Keratinocyte (primary cell): ENCODE results near the gene NSDHL. TPM values are rescaled to one million over a fixed set of nuclear protein-coding genes. Genes with fewer than 3 reads are reported as not detected.

Experiments
- DNase-seq: peaks from one replicate; pipeline ENCODE4 v3.0.0-alpha.2; 2011; ENCODE audit warnings: low read depth, missing footprints, low spot score
- FAIRE-seq: peaks from 2 replicates; lab custom pipeline; 2011; peaks lifted over from hg19 to GRCh38; lab: Jason Lieb, UNC
- H2AFZ ChIP-seq: 2 replicates; pipeline ENCODE4 v1.6.0; 2012; ENCODE audit warnings: low read length, control low read depth, inconsistent platforms; ENCODE audit not compliant: control insufficient read depth
- H3K27ac ChIP-seq: 2 replicates; pipeline ENCODE4 v1.5.1; 2011; ENCODE audit warnings: low read length; ENCODE audit not compliant: control insufficient read depth, insufficient read depth
- H3K27me3 ChIP-seq: 3 replicates; pipeline ENCODE4 v1.6.0; 2011; ENCODE audit warnings: low read length; ENCODE audit not compliant: control insufficient read depth, insufficient read depth; ENCODE audit errors: extremely low read depth
- H3K36me3 ChIP-seq, 2 experiments: 2 replicates in 1 of 2; 3 replicates in 1 of 2; pipeline ENCODE4 v1.5.1; 2011; ENCODE audit warnings: low read length in 2 of 2, mild to moderate bottlenecking in 1 of 2; ENCODE audit not compliant: control insufficient read depth in 2 of 2, insufficient read depth in 2 of 2; ENCODE audit errors: extremely low read depth in 1 of 2
- H3K4me1 ChIP-seq: 3 replicates; pipeline ENCODE4 v1.5.1; 2011; ENCODE audit warnings: low read length; ENCODE audit not compliant: control insufficient read depth, insufficient read depth; ENCODE audit errors: extremely low read depth
- H3K4me2 ChIP-seq: 3 replicates; pipeline ENCODE4 v1.6.0; 2011; ENCODE audit warnings: low read depth, low read length; ENCODE audit not compliant: control insufficient read depth, insufficient read depth; ENCODE audit errors: extremely low read depth
- H3K4me3 ChIP-seq, 3 experiments: fragments of 200-600 bp in 1 of 3; sonication (generic) in 1 of 3; 2 replicates in 2 of 3; 3 replicates in 1 of 3; pipeline ENCODE4 v1.5.1; 2011 to 2016; ENCODE audit warnings: low read length in 3 of 3, mild to moderate bottlenecking in 3 of 3, control low read depth in 2 of 3, inconsistent platforms in 1 of 3, low read depth in 1 of 3, mixed read lengths in 1 of 3, mixed run types in 1 of 3, moderate library complexity in 1 of 3; ENCODE audit not compliant: control insufficient read depth in 2 of 3, insufficient read depth in 2 of 3; ENCODE audit errors: extremely low read depth in 1 of 3
- H3K79me2 ChIP-seq: 2 replicates; pipeline ENCODE4 v1.6.0; 2012; ENCODE audit warnings: low read length; ENCODE audit not compliant: control insufficient read depth, insufficient read depth
- H3K9ac ChIP-seq: 3 replicates; pipeline ENCODE4 v1.6.0; 2011; ENCODE audit warnings: low read length; ENCODE audit not compliant: control insufficient read depth, insufficient read depth; ENCODE audit errors: extremely low read depth
- H3K9me1 ChIP-seq: 3 replicates; pipeline ENCODE4 v1.6.0; 2011; ENCODE audit warnings: low read length; ENCODE audit not compliant: control insufficient read depth, insufficient read depth; ENCODE audit errors: extremely low read depth
- H3K9me3 ChIP-seq: 2 replicates; pipeline ENCODE4 v1.5.1; 2012; ENCODE audit warnings: low read depth, low read length; ENCODE audit not compliant: control insufficient read depth
- H4K20me1 ChIP-seq: 3 replicates; pipeline ENCODE4 v1.6.0; 2011; ENCODE audit warnings: low read length; ENCODE audit not compliant: control insufficient read depth, insufficient read depth; ENCODE audit errors: extremely low read depth
- CTCF ChIP-seq, 3 experiments: IDR thresholded peaks in 1 of 3; conservative IDR thresholded peaks in 1 of 3; optimal IDR thresholded peaks in 1 of 3; 2 replicates in 2 of 3; 3 replicates in 1 of 3; pipeline versions ENCODE3 to v1.5.1; 2011; ENCODE audit warnings: low read length in 3 of 3, mild to moderate bottlenecking in 3 of 3, moderate library complexity in 2 of 3, control low read depth in 1 of 3, inconsistent platforms in 1 of 3; ENCODE audit not compliant: insufficient read depth in 2 of 3; ENCODE audit errors: extremely low read depth in 1 of 3
- EZH2 ChIP-seq: IDR thresholded peaks from one replicate; pipeline ENCODE4 v1.6.1; 2012; ENCODE audit warnings: inconsistent platforms, mild to moderate bottlenecking, low read length, moderate library complexity
- dilution Hi-C: fragments of 300-500 bp; cut with MboI; formaldehyde crosslinking; loops from one replicate; pipeline ENCODE4 v1.7.0; 2020; ENCODE audit warnings: low sequenced_read_pairs; ENCODE audit not compliant: extremely low pct_ligation_motif_present
- polyA plus RNA-seq, 5 experiments: library from polyadenylated mRNA; depleted of rRNA in 3 of 5; stranded (reverse) in 3 of 5; stranded (forward) in 1 of 5; unstranded in 1 of 5; fragments of >200 nt; gene quantifications; 1 replicate in 1 of 5; 2 replicates in 3 of 5; 3 replicates in 1 of 5; pipeline versions ENCODE4 v1.2.1 to v1.2.3, GENCODE V29; 2011 to 2012; ENCODE audit warnings: missing spikeins in 2 of 5, low read depth in 1 of 5, low replicate concordance in 1 of 5

Gene NSDHL
- polyA plus RNA-seq, 1 donor (not counting 4 experiments of a cell fraction or from before 2014, with no cell fraction given) = 79.0 TPM

- no peaks in the 10 kb centered on the region for H3K9me3 ChIP-seq
- H3K27me3 ChIP-seq = no peaks in the 10 kb centered on the region
- TF ChIP-seq CTCF (optimal IDR thresholded peaks at IDR 0.05 in 1 of 3, IDR thresholded peaks at IDR 0.05 in 1 of 3, conservative IDR thresholded peaks at IDR 0.05 in 1 of 3; ENCODE audit: extremely low read depth in 1 of 3, insufficient read depth in 2 of 3, low read length in 3 of 3) (no peak), EZH2 (no peak)
- peaks cover 5% of the 10 kb centered on the region for H3K79me2 ChIP-seq
- FAIRE-seq (no peak), DNase-seq (no peak)
- no peak overlapping the region for H3K27ac ChIP-seq
- H2AFZ ChIP-seq = no peak overlapping the region
- no peaks in the 10 kb centered on the region for H4K20me1 ChIP-seq
- H3K36me3 ChIP-seq = peaks cover 7 to 13% of the 10 kb centered on the region in 2 experiments
- H3K4me2 ChIP-seq = no peak overlapping the region
- H3K4me3 ChIP-seq = no peak overlapping the region
- no peaks in the 10 kb centered on the region for H3K9me1 ChIP-seq
- dilution Hi-C loops = no loop called here
- no peak overlapping the region for H3K9ac ChIP-seq
- peaks cover 2% of the 10 kb centered on the region for H3K4me1 ChIP-seq
Observed at GRCh38 chrX:152850465-152850864, 19.6 kb downstream of the NSDHL start.

- no peak for FAIRE-seq
- H4K20me1 ChIP-seq = no peaks in the 10 kb centered on the region
- H3K9me1 ChIP-seq = no peaks in the 10 kb centered on the region
- no peak overlapping the region for H2AFZ ChIP-seq
- no peaks in the 10 kb centered on the region for H3K27me3 ChIP-seq
- no peak overlapping the region for H3K4me2 ChIP-seq
- H3K9me3 ChIP-seq = no peaks in the 10 kb centered on the region
- dilution Hi-C loops = no loop called here
- no peak for TF ChIP-seq CTCF (optimal IDR thresholded peaks at IDR 0.05 in 1 of 3, IDR thresholded peaks at IDR 0.05 in 1 of 3, conservative IDR thresholded peaks at IDR 0.05 in 1 of 3; ENCODE audit: extremely low read depth in 1 of 3, insufficient read depth in 2 of 3, low read length in 3 of 3)
- no peak for TF ChIP-seq EZH2
- no peak overlapping the region for H3K4me3 ChIP-seq
- no peak overlapping the region for H3K27ac ChIP-seq
- H3K4me1 ChIP-seq = no peaks in the 10 kb centered on the region
- DNase-seq = no peak
- no peaks in the 10 kb centered on the region for H3K79me2 ChIP-seq
- H3K9ac ChIP-seq = no peak overlapping the region
- peaks cover 7 to 17% of the 10 kb centered on the region in 2 experiments for H3K36me3 ChIP-seq
Observed at GRCh38 chrX:152853986-152854385, 23.1 kb downstream of the NSDHL start.
